ENCODE results near the gene ALS2CL.

ALS2CL gene

DNA sequence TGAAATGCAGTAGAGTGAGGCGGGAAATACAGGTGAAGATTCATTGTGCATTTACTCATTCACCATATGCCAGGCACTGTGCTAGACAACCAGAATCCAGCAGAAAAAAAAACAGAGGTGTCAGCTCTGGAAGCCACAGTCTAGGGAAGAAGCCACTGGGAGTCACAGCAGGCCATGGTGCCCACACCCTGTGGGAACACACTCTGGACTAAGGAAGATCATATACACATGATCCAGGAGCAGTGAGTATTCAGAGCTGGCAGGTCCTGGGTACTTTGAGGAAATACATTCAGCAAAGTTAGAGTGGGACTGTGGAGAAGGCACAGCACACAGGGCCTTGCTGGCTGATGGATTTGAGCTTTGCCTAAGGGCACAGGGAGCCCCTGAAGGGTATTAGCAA, 66.4 kb downstream of the ALS2CL start:
- no peaks in the 10 kb centered on the region for H3K27me3 ChIP-seq
- no peaks in the 10 kb centered on the region for H3K36me3 ChIP-seq
- no peak overlapping the region for H3K4me3 ChIP-seq (ENCODE audit: low read depth, low read length)
- DNase-seq = no peak
- H3K4me1 ChIP-seq = no peaks in the 10 kb centered on the region
- H3K9me3 ChIP-seq = no peaks in the 10 kb centered on the region
- TF ChIP-seq, protein P1, sequence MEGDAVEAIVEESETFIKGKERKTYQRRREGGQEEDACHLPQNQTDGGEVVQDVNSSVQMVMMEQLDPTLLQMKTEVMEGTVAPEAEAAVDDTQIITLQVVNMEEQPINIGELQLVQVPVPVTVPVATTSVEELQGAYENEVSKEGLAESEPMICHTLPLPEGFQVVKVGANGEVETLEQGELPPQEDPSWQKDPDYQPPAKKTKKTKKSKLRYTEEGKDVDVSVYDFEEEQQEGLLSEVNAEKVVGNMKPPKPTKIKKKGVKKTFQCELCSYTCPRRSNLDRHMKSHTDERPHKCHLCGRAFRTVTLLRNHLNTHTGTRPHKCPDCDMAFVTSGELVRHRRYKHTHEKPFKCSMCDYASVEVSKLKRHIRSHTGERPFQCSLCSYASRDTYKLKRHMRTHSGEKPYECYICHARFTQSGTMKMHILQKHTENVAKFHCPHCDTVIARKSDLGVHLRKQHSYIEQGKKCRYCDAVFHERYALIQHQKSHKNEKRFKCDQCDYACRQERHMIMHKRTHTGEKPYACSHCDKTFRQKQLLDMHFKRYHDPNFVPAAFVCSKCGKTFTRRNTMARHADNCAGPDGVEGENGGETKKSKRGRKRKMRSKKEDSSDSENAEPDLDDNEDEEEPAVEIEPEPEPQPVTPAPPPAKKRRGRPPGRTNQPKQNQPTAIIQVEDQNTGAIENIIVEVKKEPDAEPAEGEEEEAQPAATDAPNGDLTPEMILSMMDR (IDR thresholded peaks at IDR 0.05; ENCODE audit: low read depth, low read length) = no peak

DNA sequence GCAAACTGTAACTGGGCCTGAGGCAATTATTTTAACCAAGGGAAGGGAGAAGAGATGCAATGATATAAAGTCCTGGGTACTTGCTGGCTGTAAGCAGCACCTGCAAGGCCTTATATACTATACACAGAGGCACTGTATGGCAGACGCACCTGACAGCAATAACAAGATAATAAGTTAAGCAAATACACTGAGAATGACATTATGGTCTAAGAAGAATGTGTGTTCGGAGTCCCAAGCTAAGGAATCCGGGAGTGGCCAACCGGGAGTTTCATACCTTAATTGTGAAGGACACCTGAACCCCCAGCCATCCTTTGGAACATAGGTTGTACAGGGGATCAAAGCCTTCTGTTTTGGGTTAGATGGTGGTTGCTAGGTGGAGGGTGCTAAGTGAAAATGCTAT, 67.4 kb downstream of the ALS2CL start:
- DNase-seq = no peak
- TF ChIP-seq, protein P1 (IDR thresholded peaks at IDR 0.05; ENCODE audit: low read depth, low read length) = no peak
- no peak overlapping the region for H3K4me3 ChIP-seq (ENCODE audit: low read depth, low read length)

DNA sequence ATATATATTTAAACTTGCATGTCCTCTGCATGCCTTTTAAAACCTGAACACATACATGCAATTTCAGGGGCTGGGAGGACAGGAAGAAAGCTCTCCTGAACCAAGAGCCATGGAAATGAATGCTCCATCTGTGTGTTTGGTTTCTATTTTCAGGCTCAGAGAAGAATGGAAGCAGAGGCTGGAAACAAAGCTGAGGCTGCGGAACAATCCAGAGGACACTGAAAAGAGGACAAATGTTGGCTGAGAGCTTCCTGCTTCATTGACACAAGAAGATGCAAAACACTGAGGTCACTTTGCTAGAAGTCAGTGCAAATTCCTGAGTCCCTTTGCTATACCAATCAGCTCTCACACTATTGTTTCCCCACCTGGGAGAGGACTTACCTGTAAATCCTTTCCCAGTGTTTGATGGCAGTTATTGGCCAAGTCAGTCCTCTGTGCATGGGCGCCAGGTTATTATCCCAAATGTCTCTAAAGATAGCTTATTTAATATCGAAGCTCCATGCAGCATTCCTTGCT, 68.4 kb downstream of the ALS2CL start:
- DNase-seq = no peak
- Histone ChIP-seq H3K27me3 (no peaks in the 10 kb centered on the region), H3K4me1 (no peaks in the 10 kb centered on the region), H3K9me3 (no peaks in the 10 kb centered on the region), H3K4me3 (ENCODE audit: low read depth, low read length) (no peak overlapping the region), H3K36me3 (no peaks in the 10 kb centered on the region)
- TF ChIP-seq, protein P1 (IDR thresholded peaks at IDR 0.05; ENCODE audit: low read depth, low read length) = no peak

More for the DNA sequence above, 67.4 kb downstream of the ALS2CL start:
- Histone ChIP-seq H3K4me1 (no peaks in the 10 kb centered on the region), H3K36me3 (no peaks in the 10 kb centered on the region), H3K27me3 (no peaks in the 10 kb centered on the region), H3K9me3 (no peaks in the 10 kb centered on the region)

DNA sequence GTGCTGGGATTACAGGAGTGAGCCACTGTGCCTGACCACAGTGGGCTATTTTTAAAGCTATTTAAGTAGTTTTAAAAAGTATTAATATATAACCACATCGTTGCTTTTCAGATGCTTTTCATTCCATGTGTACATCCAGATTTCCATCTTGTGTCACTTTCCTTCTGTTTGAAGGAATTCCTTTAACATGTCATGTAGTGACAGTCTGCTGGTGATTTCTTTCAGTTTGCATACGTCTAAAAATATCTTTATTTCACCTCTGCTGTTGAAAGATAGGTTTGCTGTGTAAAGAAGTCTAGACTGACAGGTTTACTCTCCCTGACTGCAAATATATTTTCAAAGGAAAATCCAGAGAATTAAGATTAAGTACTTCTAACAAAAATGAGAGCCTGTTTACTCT, 68.9 kb downstream of the ALS2CL start:
- TF ChIP-seq, protein P1 (IDR thresholded peaks at IDR 0.05; ENCODE audit: low read depth, low read length) = no peak
- no peak for DNase-seq

DNA sequence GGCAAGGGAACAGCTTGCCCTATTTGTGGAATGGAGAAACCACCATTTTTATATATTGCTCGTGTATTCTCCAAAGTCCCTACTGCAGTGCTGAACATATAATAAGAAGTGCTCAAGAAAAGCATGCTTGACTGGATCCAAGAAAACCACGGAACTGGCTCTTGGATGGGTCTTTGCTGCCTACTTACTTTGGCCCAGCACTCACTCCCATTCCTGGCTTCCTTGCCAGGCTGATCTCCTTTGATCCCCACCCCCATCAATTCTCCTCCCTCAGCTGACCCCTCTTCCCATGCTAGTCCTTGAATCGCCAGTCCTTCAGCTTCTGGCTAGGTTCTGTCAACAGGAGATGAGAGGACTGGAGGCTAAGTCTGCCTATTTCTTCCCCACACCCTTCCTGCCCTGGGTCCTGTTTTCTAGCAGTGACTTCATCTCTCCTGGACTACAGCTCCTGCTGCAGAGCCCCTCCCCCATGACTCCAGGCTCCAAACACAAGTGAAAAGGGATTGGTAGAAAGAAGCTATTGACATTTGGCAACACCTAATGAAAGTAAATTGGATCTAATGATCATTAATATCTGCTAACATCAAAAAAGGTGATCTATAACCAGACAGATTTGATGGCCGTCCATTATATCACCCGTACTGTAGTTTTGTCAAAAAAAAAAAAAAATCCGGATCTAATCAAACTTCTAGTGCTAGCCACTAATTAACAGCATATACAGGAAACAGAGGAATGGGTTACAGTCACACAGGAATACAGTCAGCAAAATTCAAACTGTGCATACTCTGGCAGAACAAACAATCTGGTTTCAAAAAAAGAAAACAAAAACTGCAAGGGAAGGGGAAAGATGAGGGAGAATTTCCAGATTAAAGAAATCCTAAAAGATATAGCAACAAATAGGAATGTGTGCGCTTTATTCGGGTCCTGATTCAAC, 73.4 kb downstream of the ALS2CL start:
- no peaks in the 10 kb centered on the region for H3K36me3 ChIP-seq
- no peaks in the 10 kb centered on the region for H3K27me3 ChIP-seq
- TF ChIP-seq, protein P1 (IDR thresholded peaks at IDR 0.05; ENCODE audit: low read depth, low read length) = no peak
- H3K4me3 ChIP-seq (ENCODE audit: low read depth, low read length) = no peak overlapping the region
- peak; percentile 38 for DNase-seq
- H3K9me3 ChIP-seq = no peaks in the 10 kb centered on the region
- no peaks in the 10 kb centered on the region for H3K4me1 ChIP-seq

More for the DNA sequence above, 68.9 kb downstream of the ALS2CL start:
- Histone ChIP-seq H3K27me3 (no peaks in the 10 kb centered on the region), H3K36me3 (no peaks in the 10 kb centered on the region), H3K4me3 (ENCODE audit: low read depth, low read length) (no peak overlapping the region), H3K4me1 (no peaks in the 10 kb centered on the region), H3K9me3 (no peaks in the 10 kb centered on the region)

Measured in BE2C (cell line).